Measurements from ENCODE around the gene KRTAP9-2.
"Not testable (repeated sequence)": the region's sequence is repeated elsewhere in the genome, so short reads cannot be mapped to it uniquely, and the experiment has no call there.

KRTAP9-2 gene

GRCh38 chr17:41264599-41264998 is 38.2 kb downstream of the KRTAP9-2 start:
- H3K9me3 ChIP-seq (ENCODE audit: control insufficient read depth in 2 of 2, low read length in 2 of 2), result no peaks in the 10 kb centered on the region

GRCh38 chr17:41265078-41265477 is 38.6 kb downstream of the KRTAP9-2 start, which contains the start of gene KRTAP9-6:
KRTAP9-6 (plus strand) TSS chr17:41265378; CDS start chr17:41265378, 0 bp downstream.
- H3K27me3 ChIP-seq (ENCODE audit: control insufficient read depth in 1 of 2, insufficient read depth in 2 of 2, low read length in 2 of 2), result no peaks in the 10 kb centered on the region
- no peak within 1 kb of the TSS for H3K4me3 ChIP-seq (ENCODE audit: low read length in 2 of 2)
- no peaks in the 10 kb centered on the region for H3K36me3 ChIP-seq (ENCODE audit: control insufficient read depth in 2 of 2, insufficient read depth in 2 of 2, low read length in 2 of 2)
- no peak within 1 kb of the TSS for H3K9ac ChIP-seq (ENCODE audit: low read length in 2 of 2)
- no peaks in the 10 kb centered on the region for H3K4me1 ChIP-seq (ENCODE audit: control insufficient read depth, insufficient read depth, low read length)
- no peaks in the 10 kb centered on the region for H3K9me3 ChIP-seq (ENCODE audit: control insufficient read depth in 2 of 2, low read length in 2 of 2)
- H3K27ac ChIP-seq (ENCODE audit: low read length), result no peak within 1 kb of the TSS

More at GRCh38 chr17:41264599-41264998, 38.2 kb downstream of the KRTAP9-2 start:
- Histone ChIP-seq H3K9ac (ENCODE audit: low read length in 2 of 2) (no peak overlapping the region), H3K4me1 (ENCODE audit: control insufficient read depth, insufficient read depth, low read length) (no peaks in the 10 kb centered on the region), H3K27me3 (ENCODE audit: control insufficient read depth in 1 of 2, insufficient read depth in 2 of 2, low read length in 2 of 2) (no peaks in the 10 kb centered on the region), H3K36me3 (ENCODE audit: control insufficient read depth in 2 of 2, insufficient read depth in 2 of 2, low read length in 2 of 2) (no peaks in the 10 kb centered on the region), H3K4me3 (ENCODE audit: low read length in 2 of 2) (no peak overlapping the region), H3K27ac (ENCODE audit: low read length) (no peak overlapping the region)

DNA sequence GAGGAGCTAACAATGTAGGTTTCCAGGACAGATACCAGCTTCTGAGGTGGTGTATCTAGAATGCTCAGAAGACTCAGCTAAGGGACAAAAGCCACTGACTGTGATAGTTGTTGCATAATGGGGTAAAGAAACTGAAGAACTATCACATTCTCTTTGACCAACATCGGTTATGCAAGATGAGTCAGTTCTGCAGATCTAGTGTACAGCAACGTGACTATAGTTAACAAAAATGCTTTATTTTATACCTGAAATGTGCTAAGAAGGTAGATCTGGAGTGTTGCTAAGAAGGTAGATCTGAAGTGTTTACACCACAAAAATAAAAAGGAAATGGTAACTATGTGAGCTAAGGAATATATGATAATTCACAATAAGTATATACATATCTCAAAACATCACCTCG is 41.3 kb downstream of the KRTAP9-2 start:
- Histone ChIP-seq H3K27ac (ENCODE audit: low read length) (no peak overlapping the region), H3K9me3 (ENCODE audit: control insufficient read depth in 2 of 2, low read length in 2 of 2) (no peaks in the 10 kb centered on the region), H3K9ac (ENCODE audit: low read length in 2 of 2) (no peak overlapping the region), H3K36me3 (ENCODE audit: control insufficient read depth in 2 of 2, insufficient read depth in 2 of 2, low read length in 2 of 2) (no peaks in the 10 kb centered on the region), H3K4me1 (ENCODE audit: control insufficient read depth, insufficient read depth, low read length) (no peaks in the 10 kb centered on the region), H3K4me3 (ENCODE audit: low read length in 2 of 2) (no peak overlapping the region), H3K27me3 (ENCODE audit: control insufficient read depth in 1 of 2, insufficient read depth in 2 of 2, low read length in 2 of 2) (no peaks in the 10 kb centered on the region)

DNA sequence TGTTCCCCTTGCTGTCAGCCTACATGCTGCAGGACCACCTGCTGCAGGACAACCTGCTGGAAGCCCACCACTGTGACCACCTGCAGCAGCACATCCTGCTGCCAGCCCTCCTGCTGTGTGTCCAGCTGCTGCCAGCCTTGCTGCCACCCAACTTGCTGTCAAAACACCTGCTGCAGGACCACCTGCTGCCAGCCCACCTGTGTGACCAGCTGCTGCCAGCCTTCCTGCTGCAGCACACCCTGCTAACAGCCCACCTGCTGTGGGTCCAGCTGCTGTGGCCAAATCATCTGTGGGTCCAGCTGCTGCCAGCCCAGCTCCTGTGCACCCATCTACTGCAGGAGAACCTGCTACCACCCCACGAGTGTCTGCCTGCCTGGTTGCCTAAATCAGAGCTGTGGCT is 44.9 kb downstream of the KRTAP9-2 start:
- not testable (repeated sequence) for H3K9me3 ChIP-seq (ENCODE audit: control insufficient read depth in 2 of 2, low read length in 2 of 2); H3K9ac ChIP-seq (ENCODE audit: low read length in 2 of 2); H3K4me1 ChIP-seq (ENCODE audit: control insufficient read depth, insufficient read depth, low read length); H3K27ac ChIP-seq (ENCODE audit: low read length); H3K27me3 ChIP-seq (ENCODE audit: control insufficient read depth in 1 of 2, insufficient read depth in 2 of 2, low read length in 2 of 2); H3K4me3 ChIP-seq (ENCODE audit: low read length in 2 of 2); H3K36me3 ChIP-seq (ENCODE audit: control insufficient read depth in 2 of 2, insufficient read depth in 2 of 2, low read length in 2 of 2)

DNA sequence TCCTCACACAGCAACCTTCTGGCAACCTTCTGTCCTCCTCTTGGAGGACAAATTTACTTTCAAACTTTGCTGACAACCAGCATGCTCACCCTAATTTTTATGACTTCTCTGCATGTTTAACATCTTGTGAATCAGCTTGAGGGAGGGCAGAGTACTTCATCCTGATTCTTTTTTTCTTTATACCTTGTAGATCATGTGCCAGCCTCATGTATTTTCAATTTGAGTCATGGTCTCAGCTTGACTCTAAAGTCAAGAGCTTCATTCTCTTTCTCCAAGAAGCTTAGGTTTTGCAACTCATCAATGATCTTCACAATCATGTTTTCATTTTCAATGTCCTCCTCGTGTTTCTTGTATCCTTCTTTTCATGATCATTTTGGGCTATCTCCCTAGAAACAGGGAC is 45.4 kb downstream of the KRTAP9-2 start:
- Histone ChIP-seq H3K4me1 (ENCODE audit: control insufficient read depth, insufficient read depth, low read length) (no peaks in the 10 kb centered on the region), H3K27me3 (ENCODE audit: control insufficient read depth in 1 of 2, insufficient read depth in 2 of 2, low read length in 2 of 2) (no peaks in the 10 kb centered on the region)

GRCh38 chr17:41275648-41276190 is 49.3 kb downstream of the KRTAP9-2 start, which contains the start of gene KRTAP9-7:
KRTAP9-7 (plus strand) TSS chr17:41275698; CDS start chr17:41275698, 0 bp downstream.
- not testable (repeated sequence) for H3K9me3 ChIP-seq (ENCODE audit: control insufficient read depth in 2 of 2, low read length in 2 of 2); H3K27ac ChIP-seq (ENCODE audit: low read length); H3K9ac ChIP-seq (ENCODE audit: low read length in 2 of 2); H3K4me1 ChIP-seq (ENCODE audit: control insufficient read depth, insufficient read depth, low read length); H3K27me3 ChIP-seq (ENCODE audit: control insufficient read depth in 1 of 2, insufficient read depth in 2 of 2, low read length in 2 of 2); H3K4me3 ChIP-seq (ENCODE audit: low read length in 2 of 2); H3K36me3 ChIP-seq (ENCODE audit: control insufficient read depth in 2 of 2, insufficient read depth in 2 of 2, low read length in 2 of 2)

More for the DNA sequence above, 45.4 kb downstream of the KRTAP9-2 start:
- H3K27ac ChIP-seq (ENCODE audit: low read length), result no peak overlapping the region
- H3K9me3 ChIP-seq (ENCODE audit: control insufficient read depth in 2 of 2, low read length in 2 of 2), result no peaks in the 10 kb centered on the region
- H3K4me3 ChIP-seq (ENCODE audit: low read length in 2 of 2), result no peak overlapping the region
- H3K9ac ChIP-seq (ENCODE audit: low read length in 2 of 2), result no peak overlapping the region
- H3K36me3 ChIP-seq (ENCODE audit: control insufficient read depth in 2 of 2, insufficient read depth in 2 of 2, low read length in 2 of 2), result no peaks in the 10 kb centered on the region

All from stomach smooth muscle (tissue), 2 donors.